Stimulated activated CD4-positive, alpha-beta T cell treated with anti-CD3 and anti-CD28 coated beads, TNF-alpha, amount 100 ng/mL, for 24 hours (primary cell): Measurements from ENCODE around the gene DRG2.

Experiments
- DNase-seq, 3 experiments: peaks; one replicate each; pipeline ENCODE4 v3.0.0-alpha.2; 2020; ENCODE audit warnings: low read depth in 3 of 3

The DRG2 gene

DNA sequence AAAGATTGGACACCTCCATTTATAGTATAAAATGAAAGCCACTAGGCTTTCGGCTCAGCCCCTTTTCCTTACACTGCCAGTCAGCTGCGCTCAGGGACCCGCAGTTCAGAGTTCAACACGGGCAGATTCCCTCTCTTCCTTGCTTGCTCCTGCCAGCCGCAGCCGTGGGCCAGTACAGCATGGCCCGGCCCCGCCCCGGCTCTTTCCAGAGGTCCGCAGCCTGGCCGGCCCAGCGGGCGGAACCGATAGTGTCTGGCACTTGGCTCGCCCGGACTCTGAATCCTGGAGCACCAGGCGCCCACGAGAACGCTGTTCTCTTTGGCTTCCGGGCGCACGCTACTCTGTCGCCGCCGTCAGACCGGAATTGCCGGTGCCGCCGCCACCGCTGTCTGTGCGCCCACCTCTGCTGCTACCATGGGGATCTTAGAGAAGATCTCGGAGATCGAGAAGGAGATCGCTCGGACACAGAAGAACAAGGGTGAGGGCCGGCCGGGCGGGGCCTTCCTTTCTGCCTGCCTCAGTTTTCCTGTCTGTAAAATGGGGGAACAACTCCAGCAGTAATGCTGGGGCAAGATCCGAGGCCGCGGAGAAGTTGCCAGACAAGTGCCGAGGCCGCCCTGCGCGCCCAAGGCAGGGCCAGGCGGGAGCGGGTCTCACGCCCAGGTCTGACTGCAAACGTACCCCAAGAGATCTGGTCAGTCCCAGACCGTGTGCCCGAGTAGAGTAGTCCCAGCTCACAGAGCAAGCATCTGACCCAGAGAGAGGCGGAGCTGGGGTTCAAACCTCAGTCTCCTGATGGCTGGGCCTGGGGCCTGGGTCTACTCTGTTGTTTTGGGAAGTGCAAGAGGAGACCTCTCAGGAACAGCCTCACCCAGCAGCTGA, at the start of gene DRG2:
DRG2 (plus strand) TSS at position 339 of the 882 bp plus-strand sequence; CDS start at position 415, 76 bp downstream.
- DNase-seq, result peak; percentile 79 to 89 (median 86)

DNA sequence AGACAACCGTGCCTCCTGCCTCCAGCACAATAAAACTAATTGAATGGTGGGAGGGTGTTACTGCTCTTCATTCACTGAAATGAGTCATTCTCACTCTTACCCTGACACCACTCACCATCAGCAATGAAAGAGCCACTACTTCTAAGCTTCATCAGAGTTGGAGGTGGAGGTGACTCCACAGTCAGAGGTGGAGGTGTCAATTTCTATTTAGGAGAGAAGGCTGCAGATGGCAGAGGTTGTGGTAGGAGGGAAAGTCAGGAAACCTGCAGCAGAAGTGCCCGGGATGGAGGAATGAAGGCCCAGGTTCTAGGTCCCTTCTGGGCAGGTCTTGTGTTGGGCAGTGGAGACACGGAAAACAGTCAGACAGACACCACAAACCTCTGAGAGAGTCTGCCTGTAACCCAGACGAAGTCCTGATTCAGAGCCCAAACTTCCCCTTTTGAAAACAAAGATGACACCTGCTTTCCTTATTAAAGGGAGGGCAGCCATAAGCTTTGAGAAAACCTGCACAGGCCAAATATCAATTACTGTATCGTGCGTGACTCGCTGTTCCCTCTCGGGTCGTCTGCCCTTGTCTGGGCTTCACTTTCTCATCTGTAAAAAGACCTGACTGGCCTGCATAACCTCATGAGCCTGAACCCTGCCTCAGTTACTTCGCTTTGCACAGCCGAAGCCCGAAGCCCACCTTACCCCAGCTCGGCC, 49.4 kb upstream of the DRG2 start:
- peak in 1 of 3 experiments; percentile 10 for DNase-seq

DNA sequence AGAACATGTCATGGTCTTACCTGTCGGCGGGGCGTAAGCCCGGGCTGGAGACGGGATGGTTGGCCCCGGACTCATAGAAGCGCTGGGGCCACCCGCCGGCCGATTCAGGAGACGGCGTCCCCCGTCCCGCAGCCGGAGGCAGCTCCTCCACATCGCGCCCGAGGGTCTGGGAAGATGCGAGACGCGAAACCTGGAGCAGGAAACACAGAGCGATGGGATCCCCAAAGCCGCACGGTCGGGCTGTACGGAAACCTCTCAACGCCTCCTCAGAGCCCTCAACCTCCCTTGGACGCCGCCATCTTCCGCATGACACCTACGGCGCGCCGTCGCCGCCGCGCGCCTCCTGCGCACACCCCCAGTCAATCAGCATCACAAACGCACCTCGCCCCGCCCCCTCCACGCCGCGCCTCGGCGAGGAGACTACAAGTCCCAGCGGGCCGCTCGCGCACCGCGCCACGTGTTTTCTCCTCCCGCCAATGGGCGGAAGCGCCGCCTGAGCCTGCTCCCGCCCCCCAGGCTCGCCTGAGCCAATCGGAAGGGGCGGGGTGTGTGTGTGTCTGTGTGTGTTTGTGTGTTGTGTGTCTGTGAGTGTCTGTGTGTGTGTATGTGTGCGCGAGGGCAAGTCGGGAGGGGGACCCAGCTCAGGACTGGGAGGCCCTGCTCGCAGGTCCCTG, 48.8 kb upstream of the DRG2 start, which contains the start of the genes ATPAF2 and GID4:
ATPAF2 (minus strand) TSS at position 308 of the 674 bp plus-strand sequence; CDS start at position 153, 155 bp downstream.
GID4 (plus strand) TSS at position 548 of the 674 bp plus-strand sequence; CDS start at position 605, 57 bp downstream.
- peak; percentile 99 to 100 (median 99) for DNase-seq

DNA sequence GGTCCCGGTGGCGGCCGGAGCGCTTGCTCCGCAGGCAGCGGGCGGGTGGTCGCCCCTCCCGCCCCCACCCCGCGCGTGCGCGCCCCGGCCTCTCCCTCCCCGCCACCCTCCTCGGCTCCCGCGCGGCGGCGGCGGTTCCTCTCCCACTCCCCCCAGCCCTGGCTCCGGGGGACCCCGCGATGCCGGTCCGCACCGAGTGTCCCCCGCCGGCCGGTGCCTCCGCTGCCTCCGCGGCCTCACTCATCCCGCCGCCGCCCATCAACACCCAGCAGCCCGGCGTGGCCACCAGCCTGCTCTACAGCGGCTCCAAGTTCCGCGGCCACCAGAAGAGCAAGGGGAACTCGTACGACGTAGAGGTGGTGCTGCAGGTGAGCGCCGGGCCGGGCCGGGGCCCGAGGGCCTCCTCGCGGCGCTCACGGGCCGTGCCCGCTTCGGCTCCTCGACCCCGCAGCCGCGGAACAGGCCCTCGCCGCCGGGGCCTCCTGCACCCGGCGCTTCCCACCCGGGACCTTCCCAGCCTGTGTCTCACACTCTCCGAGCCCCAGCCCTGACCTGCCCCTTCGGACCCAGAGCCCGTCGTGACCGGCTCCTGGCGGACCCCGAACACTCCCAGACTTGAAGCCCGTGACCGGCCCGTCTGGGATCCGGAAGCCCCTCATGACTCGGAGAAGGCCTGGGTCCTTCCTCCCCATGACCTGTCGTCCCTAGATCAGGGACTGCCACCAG, 48.0 kb upstream of the DRG2 start:
- peak in 2 of 3 experiments; percentile 12 to 31 for DNase-seq

- no peak for DNase-seq
Observed at GRCh38 chr17:18040261-18040858, 47.4 kb upstream of the DRG2 start.

GRCh38 chr17:18041776-18042175, 46.0 kb upstream of the DRG2 start:
- no peak for DNase-seq

GRCh38 chr17:18042983-18043382, 44.8 kb upstream of the DRG2 start:
- DNase-seq, result no peak

GRCh38 chr17:18043491-18043890, 44.3 kb upstream of the DRG2 start:
- no peak for DNase-seq

- DNase-seq, result no peak
Observed at GRCh38 chr17:18044609-18045008, 43.1 kb upstream of the DRG2 start.

DNA sequence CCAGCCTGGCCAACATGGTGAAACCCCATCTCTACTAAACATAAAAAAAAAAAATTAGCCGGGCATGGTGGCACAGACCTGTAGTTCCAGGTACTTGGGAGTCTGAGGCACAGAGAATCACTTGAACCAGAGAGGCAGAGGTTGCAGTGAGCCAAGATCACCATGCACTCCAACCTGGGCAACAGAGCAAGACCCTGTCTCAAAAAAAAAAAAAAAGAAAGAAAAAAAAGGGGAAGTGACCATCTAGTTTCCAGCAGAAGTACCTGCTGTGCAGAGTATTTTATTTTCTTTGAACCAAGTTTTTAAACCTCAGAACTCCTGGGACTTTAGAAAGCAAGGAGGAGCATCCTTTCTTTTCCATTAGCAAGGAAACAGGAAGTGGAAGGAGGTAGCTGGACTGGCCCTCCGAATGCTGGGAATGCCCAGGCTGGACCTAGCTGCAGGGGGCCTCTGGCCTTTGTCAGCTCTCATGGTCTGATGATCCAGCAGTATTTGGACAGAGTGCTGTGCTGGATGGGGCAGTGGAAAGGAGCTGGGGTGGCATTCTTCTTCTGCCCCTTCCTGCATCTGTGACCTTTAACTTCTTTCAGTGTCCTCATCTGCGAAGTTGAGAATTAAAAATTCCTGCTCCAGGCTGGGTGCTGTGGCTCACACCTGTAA, 41.9 kb upstream of the DRG2 start:
- no peak for DNase-seq

DNA sequence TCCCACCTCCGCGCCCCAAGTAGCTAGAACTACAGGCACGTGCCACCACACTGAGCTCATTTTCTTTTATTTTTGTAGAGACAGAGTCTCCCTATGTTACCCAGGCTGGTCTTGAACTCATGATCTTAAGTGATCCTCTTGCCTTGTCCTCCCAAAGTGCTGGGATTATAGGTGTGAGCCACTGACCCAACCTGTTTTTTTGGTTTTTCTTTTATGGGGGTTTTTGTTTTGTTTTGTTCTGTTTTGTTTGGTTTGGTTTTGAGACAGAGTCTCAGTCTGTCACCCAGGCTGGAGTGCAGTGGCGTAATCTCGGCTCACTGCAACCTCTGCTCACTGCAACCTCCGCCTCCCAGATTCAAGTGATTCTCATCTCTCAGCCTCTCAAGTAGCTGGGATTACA, 32.2 kb upstream of the DRG2 start:
- DNase-seq, result no peak

DNA sequence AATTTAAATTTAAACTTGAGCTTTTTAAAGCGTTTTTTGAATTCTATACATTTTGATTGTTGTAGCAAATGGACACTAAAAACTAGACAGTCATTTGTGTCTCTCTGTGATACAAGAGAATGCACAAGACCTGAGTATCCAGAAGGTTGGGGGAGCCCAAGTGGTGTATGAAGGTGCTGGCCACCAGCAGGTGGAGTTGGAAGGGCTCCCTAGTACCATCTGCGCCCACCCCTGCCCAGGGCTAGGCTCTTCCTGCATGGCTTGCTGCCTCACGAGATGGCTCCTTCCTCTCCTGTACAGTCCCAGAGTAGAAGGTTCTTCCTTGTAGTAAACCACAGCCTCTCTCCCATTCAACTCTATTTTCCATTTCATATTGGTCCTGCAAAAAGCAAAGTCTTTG, 31.5 kb upstream of the DRG2 start:
- DNase-seq, result no peak

DNA sequence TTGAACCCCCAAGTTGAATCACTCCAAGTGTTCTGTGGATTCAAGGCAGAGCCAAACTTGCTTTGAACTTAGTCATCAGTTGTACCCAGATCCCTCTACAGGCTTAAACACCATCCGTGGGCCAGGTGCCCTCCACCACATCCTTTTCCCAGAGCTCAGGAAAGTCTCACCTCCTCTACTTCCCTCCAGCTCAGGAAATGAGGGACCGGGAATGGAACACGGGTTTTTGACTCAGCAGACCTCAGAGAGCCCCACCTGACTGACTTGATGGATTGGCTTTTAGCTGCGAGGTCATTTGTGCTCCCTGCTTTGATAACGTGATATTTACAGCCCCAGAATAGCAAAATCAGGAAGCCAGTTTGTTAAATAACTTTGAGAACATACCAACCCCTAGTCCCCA, 28.5 kb upstream of the DRG2 start:
- DNase-seq, result no peak

DNA sequence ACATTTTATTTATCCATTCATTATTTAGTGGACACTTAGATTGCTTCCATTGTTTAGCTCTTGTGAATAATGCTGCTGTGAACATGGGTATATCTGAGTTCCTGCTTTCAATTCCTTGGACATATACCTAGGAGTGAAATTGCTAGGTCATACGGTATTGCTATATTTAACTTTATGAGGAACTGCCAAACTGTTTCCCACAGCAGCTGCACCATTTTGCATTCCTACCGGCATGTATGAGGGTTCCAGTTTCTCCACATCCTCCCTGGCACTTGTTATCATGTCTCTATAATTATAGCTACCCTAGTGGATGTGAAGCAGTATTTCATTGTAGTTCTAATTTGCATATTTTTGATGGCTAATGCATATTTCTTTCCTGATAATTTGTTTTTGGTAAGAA, 23.7 kb upstream of the DRG2 start:
- DNase-seq, result no peak

- DNase-seq, result no peak
Observed at GRCh38 chr17:18065546-18065945, 22.2 kb upstream of the DRG2 start.

DNA sequence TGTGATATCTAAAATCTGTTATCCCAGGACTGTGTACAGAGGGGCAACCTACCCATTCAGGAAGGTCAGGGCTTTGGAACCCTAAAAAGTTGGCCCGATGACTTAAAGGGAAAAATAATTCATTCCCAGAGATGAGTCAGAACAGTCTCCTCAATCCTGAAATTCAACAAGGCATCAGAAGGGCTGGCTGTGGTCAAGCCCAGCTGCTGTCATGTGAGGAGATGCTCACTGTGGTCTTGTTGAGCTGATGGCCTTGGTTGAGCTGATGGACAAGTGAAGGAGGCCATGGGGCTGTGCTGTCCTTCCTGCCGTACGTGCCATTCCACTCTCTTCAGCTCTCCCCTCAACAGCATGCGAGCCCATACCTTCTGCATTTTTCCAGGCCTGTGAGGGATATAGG, 20.9 kb upstream of the DRG2 start:
- DNase-seq, result no peak

DNA sequence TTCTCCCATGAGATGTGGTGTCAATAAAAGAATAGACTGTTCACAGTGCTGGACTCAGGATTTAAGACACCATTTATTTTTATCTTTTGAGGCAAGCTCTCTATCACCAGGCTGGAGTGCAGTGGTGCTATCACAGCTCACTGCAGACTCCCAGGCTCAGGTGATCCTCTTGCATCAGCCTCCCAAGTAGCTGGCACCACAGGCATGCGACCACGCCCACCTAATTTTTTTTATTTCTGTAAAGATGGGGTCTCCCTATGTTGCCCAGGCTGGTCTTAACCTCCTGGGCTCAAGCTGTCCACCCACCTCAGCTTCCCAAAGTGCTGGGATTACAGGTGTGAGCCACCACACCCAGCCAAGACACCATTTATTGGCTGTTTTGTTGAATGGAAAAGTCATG, 18.6 kb upstream of the DRG2 start:
- no peak for DNase-seq

DNA sequence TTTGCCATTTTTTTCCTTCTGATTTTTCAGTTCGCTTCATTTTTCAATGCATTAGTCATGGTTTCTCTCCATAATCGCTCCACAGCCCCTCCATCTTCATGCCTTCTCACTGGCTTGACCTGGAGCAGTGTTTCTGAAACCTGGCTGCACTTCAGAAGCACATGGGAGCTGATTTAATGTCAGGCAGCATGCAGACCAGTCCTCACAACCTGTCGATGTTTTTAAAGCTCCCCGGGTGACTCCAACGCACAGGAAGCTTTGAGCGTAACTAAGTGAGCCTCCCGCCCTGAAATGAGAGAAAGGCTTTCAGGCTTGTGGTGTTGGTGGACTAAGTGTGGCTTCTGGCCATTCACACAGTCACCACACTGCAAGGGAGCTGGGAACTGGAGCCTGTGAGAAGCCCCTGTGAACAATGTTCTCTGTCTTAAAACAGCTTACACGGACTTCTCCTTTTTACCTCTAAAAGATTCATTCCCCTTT, 16.8 kb upstream of the DRG2 start:
- no peak for DNase-seq

GRCh38 chr17:18071751-18072150, 16.0 kb upstream of the DRG2 start:
- no peak for DNase-seq

GRCh38 chr17:18074566-18075272, 13.0 kb upstream of the DRG2 start:
- DNase-seq, result no peak
